GM13976 (cell line): ENCODE data around the gene GSTK1.

Source experiments
- DNase-seq: peaks from one replicate; pipeline ENCODE4 v3.0.0; 2012; ENCODE audit warnings: low spot score
- CTCF ChIP-seq: IDR thresholded peaks from 2 replicates; pipeline ENCODE4 v1.5.1; 2012; ENCODE audit warnings: borderline replicate concordance, mild to moderate bottlenecking; ENCODE audit not compliant: insufficient read depth; ENCODE audit errors: extremely low read depth, missing control alignments, control extremely low read depth
- in situ Hi-C: fragments of 300-500 bp; cut with MboI; formaldehyde crosslinking; loops from one replicate; pipeline ENCODE4 v1.12.0; 2022; ENCODE audit warnings: low sequenced_read_pairs, mixed read lengths, inconsistent platforms; ENCODE audit not compliant: unreplicated experiment

GSTK1 gene

GRCh38 chr7:143252006-143252405 is 11.2 kb upstream of the GSTK1 start:
- no peak for DNase-seq
- in situ Hi-C loops = loop anchor here (25.0 kb wide), 1 partner anchor 585 kb away; no protein-coding TSS in a partner anchor
- TF ChIP-seq CTCF = no peak

GRCh38 chr7:143255564-143255963 is 7.7 kb upstream of the GSTK1 start:
- in situ Hi-C loops = loop anchor here (25.0 kb wide), 1 partner anchor 582 kb away; no protein-coding TSS in a partner anchor
- TF ChIP-seq CTCF = no peak
- no peak for DNase-seq

- no peak for DNase-seq
- TF ChIP-seq CTCF = no peak
These were observed 6.9 kb upstream of the GSTK1 start for GRCh38 chr7:143256325-143256724.

GRCh38 chr7:143256932-143257331 is 6.3 kb upstream of the GSTK1 start:
- no peak for DNase-seq
- no peak for TF ChIP-seq CTCF
- in situ Hi-C loops = loop anchor here (25.0 kb wide), 1 partner anchor 580 kb away; no protein-coding TSS in a partner anchor

More at GRCh38 chr7:143256325-143256724, 6.9 kb upstream of the GSTK1 start:
- in situ Hi-C loops = loop anchor here (25.0 kb wide), 1 partner anchor 581 kb away; no protein-coding TSS in a partner anchor

- TF ChIP-seq CTCF = no peak
- in situ Hi-C loops = loop anchor here (25.0 kb wide), 1 partner anchor 580 kb away; no protein-coding TSS in a partner anchor
- no peak for DNase-seq
These were observed 5.7 kb upstream of the GSTK1 start for GRCh38 chr7:143257501-143257900.

- TF ChIP-seq CTCF = no peak
- no peak for DNase-seq
- in situ Hi-C loops = loop anchor here (25.0 kb wide), 1 partner anchor 578 kb away; no protein-coding TSS in a partner anchor
These were observed 4.4 kb upstream of the GSTK1 start for GRCh38 chr7:143258831-143259230.
